PC-9 (cell line): ENCODE measurements around the gene KLF17. TPM values are rescaled to one million over a fixed set of nuclear protein-coding genes. Genes with fewer than 3 reads are reported as not detected.
"Not testable (repeated sequence)": the region's sequence is repeated elsewhere in the genome, so short reads cannot be mapped to it uniquely, and the experiment has no call there.

ENCODE experiments used
- BruUV-seq: library from RNA; stranded (reverse); fragments of 400-500 nt; replicated peaks from 2 replicates; lab custom pipeline; 2021; lab: Mats Ljungman, UMichigan
- CTCF ChIA-PET: fragments of 300-600 bp; sonication (Branson Sonifier 250); formaldehyde crosslinking; loops from one replicate; lab custom pipeline; 2022; ENCODE audit warnings: antibody characterized with exemption; lab: Charles Lee
- POLR2A ChIA-PET: fragments of 300-600 bp; sonication (Branson Sonifier 250); formaldehyde crosslinking; loops from one replicate; lab custom pipeline; 2022; ENCODE audit warnings: antibody characterized with exemption; ENCODE audit not compliant: unreplicated experiment; lab: Charles Lee
- DNase-seq, 2 experiments: peaks; one replicate each; pipeline versions ENCODE4 v3.0.0 to v3.0.0-alpha.2; 2015 to 2022; ENCODE audit warnings: mixed read lengths in 1 of 2
- H2AFZ ChIP-seq: fragments of 200-600 bp; sonication (generic); 2 replicates; pipeline ENCODE4 v1.8.1; 2017; ENCODE audit warnings: antibody characterized with exemption
- H3F3A ChIP-seq: fragments of 200-600 bp; sonication (generic); 2 replicates; pipeline ENCODE4 v1.8.1; 2017; ENCODE audit warnings: antibody characterized with exemption, mild to moderate bottlenecking, low read depth; ENCODE audit not compliant: insufficient read depth
- H3K27ac ChIP-seq: fragments of 200-600 bp; sonication (generic); 2 replicates; pipeline ENCODE4 v1.6.1; 2016; ENCODE audit warnings: mixed run types
- H3K27me3 ChIP-seq: fragments of 200-600 bp; sonication (generic); 2 replicates; pipeline ENCODE4 v1.6.1; 2016; ENCODE audit warnings: low read depth, mixed run types; ENCODE audit not compliant: insufficient read depth
- H3K36me3 ChIP-seq: fragments of 200-600 bp; sonication (generic); 2 replicates; pipeline ENCODE4 v1.6.1; 2016; ENCODE audit warnings: low read depth, mixed run types
- H3K4me1 ChIP-seq: fragments of 200-600 bp; sonication (generic); replicated peaks from 2 replicates; pipeline ENCODE4 v1.6.1; 2016; ENCODE audit warnings: mixed run types; ENCODE audit not compliant: insufficient read depth
- H3K4me2 ChIP-seq: fragments of 200-600 bp; sonication (generic); 2 replicates; pipeline ENCODE4 v1.6.1; 2017; ENCODE audit warnings: mixed run types
- H3K4me3 ChIP-seq: fragments of 200-600 bp; sonication (generic); 2 replicates; pipeline ENCODE4 v1.6.1; 2016; ENCODE audit warnings: mixed run types
- H3K79me2 ChIP-seq: fragments of 200-600 bp; sonication (generic); 2 replicates; pipeline ENCODE4 v1.6.1; 2017; ENCODE audit warnings: low read depth, mixed run types
- H3K9me2 ChIP-seq: fragments of 200-600 bp; sonication (generic); 2 replicates; pipeline ENCODE4 v1.8.1; 2017; ENCODE audit warnings: mild to moderate bottlenecking; ENCODE audit not compliant: insufficient read depth
- H3K9me3 ChIP-seq: fragments of 200-600 bp; sonication (generic); 2 replicates; pipeline ENCODE4 v1.8.1; 2016; ENCODE audit warnings: low read depth; ENCODE audit not compliant: insufficient read depth
- H4K20me1 ChIP-seq: fragments of 200-600 bp; sonication (generic); 2 replicates; pipeline ENCODE4 v1.8.1; 2017; ENCODE audit not compliant: insufficient read depth
- EZH2 ChIP-seq: fragments of 200-600 bp; sonication (generic); IDR thresholded peaks from 2 replicates; pipeline ENCODE4 v1.8.0; 2017; ENCODE audit warnings: antibody characterized with exemption, low read depth
- intact Hi-C: fragments of 100-400 bp; cut with micrococcal nuclease; formaldehyde crosslinking; loops from one replicate; pipeline ENCODE4 v1.10.0; 2022; ENCODE audit not compliant: unreplicated experiment
- total RNA-seq: library from RNA; stranded (reverse); gene quantifications from 2 replicates; pipeline ENCODE4 v1.2.3, GENCODE V29; 2021
- TF ChIP-seq, protein P1 (sequence below): fragments of 200-600 bp; sonication (generic); conservative IDR thresholded peaks from 2 replicates; pipeline ENCODE4 v1.6.1; 2017; ENCODE audit warnings: mixed run types, antibody characterized with exemption, mild to moderate bottlenecking, moderate library complexity

The KLF17 gene
- total RNA-seq, 1 experiment from 2014 or later = not detected

GRCh38 chr1:44135886-44136285 is 17.3 kb downstream of the KLF17 start:
- Histone ChIP-seq H3K36me3 (no peaks in the 10 kb centered on the region), H3K9me2 (no peaks in the 10 kb centered on the region), H3F3A (no peaks in the 10 kb centered on the region), H3K79me2 (no peaks in the 10 kb centered on the region), H3K9me3 (no peaks in the 10 kb centered on the region), H3K27ac (no peak overlapping the region), H3K4me3 (no peak overlapping the region), H4K20me1 (no peaks in the 10 kb centered on the region), H3K4me1 (no peaks in the 10 kb centered on the region), H2AFZ (no peak overlapping the region), H3K4me2 (no peak overlapping the region), H3K27me3 (no peaks in the 10 kb centered on the region)
- ChIA-PET CTCF (interaction anchor here (0.7 kb wide), 1 partner anchor 411 kb away, joined by 3 read pairs; no protein-coding TSS in a partner anchor), POLR2A (no interaction called here)
- no TSS peak for BruUV-seq
- no peak for DNase-seq
- no peak for TF ChIP-seq EZH2
- TF ChIP-seq, protein P1, sequence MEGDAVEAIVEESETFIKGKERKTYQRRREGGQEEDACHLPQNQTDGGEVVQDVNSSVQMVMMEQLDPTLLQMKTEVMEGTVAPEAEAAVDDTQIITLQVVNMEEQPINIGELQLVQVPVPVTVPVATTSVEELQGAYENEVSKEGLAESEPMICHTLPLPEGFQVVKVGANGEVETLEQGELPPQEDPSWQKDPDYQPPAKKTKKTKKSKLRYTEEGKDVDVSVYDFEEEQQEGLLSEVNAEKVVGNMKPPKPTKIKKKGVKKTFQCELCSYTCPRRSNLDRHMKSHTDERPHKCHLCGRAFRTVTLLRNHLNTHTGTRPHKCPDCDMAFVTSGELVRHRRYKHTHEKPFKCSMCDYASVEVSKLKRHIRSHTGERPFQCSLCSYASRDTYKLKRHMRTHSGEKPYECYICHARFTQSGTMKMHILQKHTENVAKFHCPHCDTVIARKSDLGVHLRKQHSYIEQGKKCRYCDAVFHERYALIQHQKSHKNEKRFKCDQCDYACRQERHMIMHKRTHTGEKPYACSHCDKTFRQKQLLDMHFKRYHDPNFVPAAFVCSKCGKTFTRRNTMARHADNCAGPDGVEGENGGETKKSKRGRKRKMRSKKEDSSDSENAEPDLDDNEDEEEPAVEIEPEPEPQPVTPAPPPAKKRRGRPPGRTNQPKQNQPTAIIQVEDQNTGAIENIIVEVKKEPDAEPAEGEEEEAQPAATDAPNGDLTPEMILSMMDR = no peak
- intact Hi-C loops = no loop called here

- no TSS peak for BruUV-seq
- Histone ChIP-seq H3K27ac (no peak overlapping the region), H3K36me3 (no peaks in the 10 kb centered on the region), H3F3A (no peaks in the 10 kb centered on the region), H2AFZ (no peak overlapping the region), H3K9me2 (no peaks in the 10 kb centered on the region), H3K9me3 (no peaks in the 10 kb centered on the region), H3K79me2 (no peaks in the 10 kb centered on the region), H3K4me2 (no peak overlapping the region), H3K4me1 (no peaks in the 10 kb centered on the region), H3K4me3 (no peak overlapping the region), H4K20me1 (no peaks in the 10 kb centered on the region), H3K27me3 (no peaks in the 10 kb centered on the region)
- POLR2A ChIA-PET = no interaction called here
- intact Hi-C loops = no loop called here
- DNase-seq = no peak
- CTCF ChIA-PET = no interaction called here
- TF ChIP-seq, protein P1 = no peak
- TF ChIP-seq EZH2 = no peak
These were observed 19.6 kb downstream of the KLF17 start for GRCh38 chr1:44138239-44138638.

DNA sequence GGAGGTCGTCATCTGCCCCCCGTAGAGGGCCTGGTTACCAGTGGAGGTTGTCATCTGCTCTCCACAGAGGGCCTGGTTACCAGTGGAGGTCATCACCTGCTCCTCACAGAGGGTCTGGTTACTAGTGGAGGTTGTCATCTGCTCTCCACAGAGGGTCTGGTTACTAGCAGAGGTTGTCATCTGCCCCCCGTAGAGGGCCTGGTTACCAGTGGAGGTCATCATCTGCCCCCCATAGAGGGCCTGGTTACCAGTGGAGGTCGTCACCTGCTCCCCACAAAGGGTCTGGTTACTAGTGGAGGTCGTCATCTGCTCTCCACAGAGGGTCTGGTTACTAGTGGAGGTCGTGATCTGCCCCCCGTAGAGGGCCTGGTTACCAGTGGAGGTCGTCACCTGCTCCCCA is 20.9 kb downstream of the KLF17 start:
- BruUV-seq, CTCF ChIA-PET, H3K9me3 ChIP-seq, H3K4me1 ChIP-seq, H3K9me2 ChIP-seq, H3K36me3 ChIP-seq, H3K4me2 ChIP-seq, H3K27me3 ChIP-seq, H3F3A ChIP-seq, H3K79me2 ChIP-seq, H3K27ac ChIP-seq, POLR2A ChIA-PET, H2AFZ ChIP-seq, H4K20me1 ChIP-seq, H3K4me3 ChIP-seq, intact Hi-C loops, DNase-seq: not testable (repeated sequence)

DNA sequence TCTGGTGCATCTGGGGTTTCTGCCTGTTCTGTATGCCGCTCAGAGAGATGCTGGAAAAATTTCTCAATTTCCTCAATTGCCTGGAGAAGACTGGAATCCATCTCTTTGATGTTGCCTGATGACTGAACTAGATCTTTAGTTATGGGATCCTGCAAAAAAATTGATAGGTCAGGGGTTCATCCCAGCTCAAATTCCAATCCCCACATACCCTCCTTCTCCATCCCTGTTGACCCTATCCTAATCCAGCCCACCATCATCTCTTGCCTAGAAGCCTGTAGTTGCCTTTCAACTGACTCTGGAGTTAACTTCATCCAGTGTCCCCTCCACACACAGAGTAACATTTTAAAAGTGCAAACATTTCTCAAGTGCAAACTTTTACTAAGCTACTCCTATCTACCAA is 22.9 kb downstream of the KLF17 start, which contains the start of gene KLF18:
KLF18 (minus strand) TSS at position 101 of the 400 bp plus-strand sequence; CDS start at position 101, 0 bp downstream.
- BruUV-seq = no TSS peak
- no peaks in the 10 kb centered on the region for H3K9me2 ChIP-seq
- TF ChIP-seq EZH2 = no peak
- TF ChIP-seq, protein P1 = no peak
- no peaks in the 10 kb centered on the region for H4K20me1 ChIP-seq
- H3K4me1 ChIP-seq = no peaks in the 10 kb centered on the region
- H3F3A ChIP-seq = no peaks in the 10 kb centered on the region
- H3K4me3 ChIP-seq = no peak within 1 kb of the TSS
- POLR2A ChIA-PET = no interaction called here
- no peaks in the 10 kb centered on the region for H3K79me2 ChIP-seq
- no peak for DNase-seq
- no peaks in the 10 kb centered on the region for H3K27me3 ChIP-seq
- H2AFZ ChIP-seq = no peak within 1 kb of the TSS
- CTCF ChIA-PET = no interaction called here
- peaks cover 17% of the 10 kb centered on the region for H3K9me3 ChIP-seq
- no peak within 1 kb of the TSS for H3K27ac ChIP-seq
- no peak within 1 kb of the TSS for H3K4me2 ChIP-seq
- intact Hi-C loops = no loop called here
- H3K36me3 ChIP-seq = no peaks in the 10 kb centered on the region
